Measurements from ENCODE around the gene ZNF133.

Gene ZNF133

GRCh38 chr20:18364768-18365167, 76.4 kb downstream of the ZNF133 start:
- no peak for FAIRE-seq

All from TTC549 (cell line).